ENCODE results near the gene ITPK1. TPM values are rescaled to one million over a fixed set of nuclear protein-coding genes. Genes with fewer than 3 reads are reported as not detected.
"Not testable (repeated sequence)": the region's sequence is repeated elsewhere in the genome, so short reads cannot be mapped to it uniquely, and the experiment has no call there.

The ITPK1 gene
- total and polyA plus RNA-seq, 2 donors (not counting 3 experiments of a cell fraction or from before 2014, with no cell fraction given): 39.6 to 51.8 TPM

- dilution Hi-C loops (cut with MboI; ENCODE audit: extremely low pct_ligation_motif_present, low sequenced_read_pairs): no loop called here
- H3K4me2 ChIP-seq (ENCODE audit: insufficient read depth, low read length): no peak overlapping the region
- no peaks in the 10 kb centered on the region for H3K9me1 ChIP-seq (replicated peaks; ENCODE audit: control insufficient read depth, extremely low read depth, insufficient read depth, low read length)
- intact Hi-C loops (cut with micrococcal nuclease): no loop called here
- ChIA-PET CTCF (interaction anchor here (1.5 kb wide), 1 partner anchor 51 kb away, joined by 4 read pairs; no protein-coding TSS in a partner anchor), POLR2A (no interaction called here)
- no peak overlapping the region for H2AFZ ChIP-seq (ENCODE audit: low read depth, low read length)
- H3K4me3 ChIP-seq (replicated peaks in 1 of 3; ENCODE audit: insufficient read depth in 1 of 3, low read depth in 1 of 3, low read length in 3 of 3): no peak overlapping the region
- DNase-seq (ENCODE audit: low read depth, low spot score) (no peak), FAIRE-seq (no peak)
- no peaks in the 10 kb centered on the region for H3K9me3 ChIP-seq (replicated peaks; ENCODE audit: control insufficient read depth, insufficient read depth, low read length)
- no TSS peak for BruUV-seq (replicated peaks)
- H3K27me3 ChIP-seq (ENCODE audit: control insufficient read depth in 2 of 2, insufficient read depth in 2 of 2, low read length in 2 of 2): no peaks in the 10 kb centered on the region
- H3K79me2 ChIP-seq (ENCODE audit: control insufficient read depth, insufficient read depth, low read length): no peaks in the 10 kb centered on the region
- TF ChIP-seq EZH2 (IDR thresholded peaks at IDR 0.05; ENCODE audit: borderline replicate concordance, low read depth, low read length, severe bottlenecking): no peak
- no peak for TF ChIP-seq POLR2A (IDR thresholded peaks at IDR 0.05; ENCODE audit: low read depth, low read length)
- no peak for TF ChIP-seq CTCF (IDR thresholded peaks at IDR 0.05; ENCODE audit: extremely low read depth in 1 of 2, insufficient read depth in 1 of 2, low read depth in 1 of 2, low read length in 2 of 2)
- no peak for TF ChIP-seq JUN (IDR thresholded peaks at IDR 0.05; ENCODE audit: borderline replicate concordance, insufficient read depth, insufficient read length, low read depth)
- no peak for TF ChIP-seq POLR2AphosphoS5 (IDR thresholded peaks at IDR 0.05; ENCODE audit: insufficient read depth, low read depth, low read length)
- TF ChIP-seq MAX (IDR thresholded peaks at IDR 0.05; ENCODE audit: insufficient read depth, insufficient read length): no peak
- no peaks in the 10 kb centered on the region for H3K36me3 ChIP-seq (ENCODE audit: control insufficient read depth in 2 of 2, extremely low read depth in 1 of 2, insufficient read depth in 2 of 2, low read length in 2 of 2)
- H3K4me1 ChIP-seq (ENCODE audit: control insufficient read depth, extremely low read depth, insufficient read depth, low read length): no peaks in the 10 kb centered on the region
- H4K20me1 ChIP-seq (replicated peaks; ENCODE audit: control insufficient read depth, extremely low read depth, insufficient read depth, low read length): no peaks in the 10 kb centered on the region
- H3K27ac ChIP-seq (ENCODE audit: insufficient read depth, low read depth, low read length): no peak overlapping the region
- no peak overlapping the region for H3K9ac ChIP-seq (replicated peaks; ENCODE audit: extremely low read depth, insufficient read depth, low read length)
Measured at GRCh38 chr14:93062890-93063289, 52.8 kb downstream of the ITPK1 start.

- H3K27me3 ChIP-seq (ENCODE audit: control insufficient read depth in 2 of 2, insufficient read depth in 2 of 2, low read length in 2 of 2); H3K4me3 ChIP-seq (replicated peaks in 1 of 3; ENCODE audit: insufficient read depth in 1 of 3, low read depth in 1 of 3, low read length in 3 of 3); H4K20me1 ChIP-seq (replicated peaks; ENCODE audit: control insufficient read depth, extremely low read depth, insufficient read depth, low read length); FAIRE-seq; H3K4me2 ChIP-seq (ENCODE audit: insufficient read depth, low read length); H3K27ac ChIP-seq (ENCODE audit: insufficient read depth, low read depth, low read length); H3K9me3 ChIP-seq (replicated peaks; ENCODE audit: control insufficient read depth, insufficient read depth, low read length); dilution Hi-C loops (cut with MboI; ENCODE audit: extremely low pct_ligation_motif_present, low sequenced_read_pairs); DNase-seq (ENCODE audit: low read depth, low spot score); H3K9me1 ChIP-seq (replicated peaks; ENCODE audit: control insufficient read depth, extremely low read depth, insufficient read depth, low read length); H3K36me3 ChIP-seq (ENCODE audit: control insufficient read depth in 2 of 2, extremely low read depth in 1 of 2, insufficient read depth in 2 of 2, low read length in 2 of 2); POLR2A ChIA-PET; BruUV-seq (replicated peaks); H2AFZ ChIP-seq (ENCODE audit: low read depth, low read length); H3K4me1 ChIP-seq (ENCODE audit: control insufficient read depth, extremely low read depth, insufficient read depth, low read length); H3K9ac ChIP-seq (replicated peaks; ENCODE audit: extremely low read depth, insufficient read depth, low read length); H3K79me2 ChIP-seq (ENCODE audit: control insufficient read depth, insufficient read depth, low read length); intact Hi-C loops (cut with micrococcal nuclease): not testable (repeated sequence)
- CTCF ChIA-PET: interaction anchor here (1.5 kb wide), 1 partner anchor 51 kb away, joined by 4 read pairs; no protein-coding TSS in a partner anchor
Measured at GRCh38 chr14:93062013-93062412, 53.7 kb downstream of the ITPK1 start.
